ENCODE results near the gene JARID2. TPM values are rescaled to one million over a fixed set of nuclear protein-coding genes. Genes with fewer than 3 reads are reported as not detected.

JARID2 gene
- total RNA-seq, 3 donors from 2014 or later, result 10.5 to 13.9 (median 11.5) TPM

DNA sequence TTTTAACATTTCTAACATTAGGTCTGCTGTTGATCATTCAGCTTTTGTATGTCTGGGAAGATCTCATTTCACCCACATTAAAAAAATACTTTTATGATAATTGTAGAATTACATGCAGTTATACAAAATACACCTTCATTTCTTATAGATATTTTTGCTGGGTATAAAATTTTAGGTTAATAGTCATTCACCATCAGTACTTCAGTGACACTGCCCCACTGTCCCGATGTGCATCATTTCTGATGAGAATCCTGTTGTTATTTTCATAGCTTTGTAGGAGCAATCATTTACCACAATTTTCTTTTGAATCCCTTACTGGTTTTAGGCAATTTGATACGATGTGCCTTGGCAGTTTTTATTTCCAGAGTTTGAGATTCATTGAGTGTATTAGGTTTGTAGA lies 173.6 kb downstream of the JARID2 start:
- TF ChIP-seq CTCF (IDR thresholded peaks at IDR 0.05) (no peak), POLR2A (IDR thresholded peaks at IDR 0.05) (no peak), POLR2AphosphoS5 (IDR thresholded peaks at IDR 0.05) (no peak)
- intact Hi-C loops (cut with DNase I; ENCODE audit: low total_unique reads), result loop anchor here (5.0 kb wide), 1 partner anchor 1607 kb away; the partner anchor contains the start of gene MCUR1
- no peaks in the 10 kb centered on the region for H3K4me1 ChIP-seq
- H3K27me3 ChIP-seq, result no peaks in the 10 kb centered on the region
- H3K36me3 ChIP-seq, result no peaks in the 10 kb centered on the region
- DNase-seq (ENCODE audit: low spot score in 2 of 2), result no peak
- H3K27ac ChIP-seq, result no peak overlapping the region
- H3K9me3 ChIP-seq, result peaks cover 5 to 9% of the 10 kb centered on the region in 2 donors
- H3K4me3 ChIP-seq, result no peak overlapping the region

DNA sequence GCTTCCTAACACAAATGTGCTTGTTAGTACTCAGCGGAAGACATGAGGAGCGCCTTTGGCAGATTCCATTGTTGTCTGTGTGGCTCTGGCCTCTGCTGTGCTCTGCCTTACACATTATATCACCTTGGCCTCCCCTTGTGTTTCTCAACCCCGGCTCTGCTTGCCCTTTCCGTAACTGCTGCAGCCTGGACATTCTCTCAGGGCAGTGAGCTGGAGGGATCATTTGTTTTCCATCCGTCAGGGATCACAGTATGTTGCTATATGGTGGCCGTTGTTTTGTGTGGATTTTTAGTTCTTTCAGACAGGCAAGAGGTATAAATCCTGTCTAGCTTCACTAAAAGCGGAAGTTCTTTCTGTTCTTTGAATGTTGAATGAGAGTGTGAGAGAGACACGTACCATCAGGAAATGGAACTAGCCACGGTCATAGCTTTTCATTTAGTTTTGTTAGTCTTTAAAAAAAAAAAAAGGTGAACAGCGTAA lies 175.1 kb downstream of the JARID2 start:
- intact Hi-C loops (cut with DNase I; ENCODE audit: low total_unique reads), result no loop called here
- TF ChIP-seq POLR2A (IDR thresholded peaks at IDR 0.05) (no peak), POLR2AphosphoS5 (IDR thresholded peaks at IDR 0.05) (no peak), CTCF (IDR thresholded peaks at IDR 0.05) (no peak)
- no peaks in the 10 kb centered on the region for H3K27me3 ChIP-seq
- H3K4me3 ChIP-seq, result no peak overlapping the region
- H3K27ac ChIP-seq, result no peak overlapping the region
- DNase-seq (ENCODE audit: low spot score in 2 of 2), result no peak
- H3K36me3 ChIP-seq, result no peaks in the 10 kb centered on the region
- H3K4me1 ChIP-seq, result no peaks in the 10 kb centered on the region
- H3K9me3 ChIP-seq, result peaks cover 5 to 9% of the 10 kb centered on the region in 2 donors

DNA sequence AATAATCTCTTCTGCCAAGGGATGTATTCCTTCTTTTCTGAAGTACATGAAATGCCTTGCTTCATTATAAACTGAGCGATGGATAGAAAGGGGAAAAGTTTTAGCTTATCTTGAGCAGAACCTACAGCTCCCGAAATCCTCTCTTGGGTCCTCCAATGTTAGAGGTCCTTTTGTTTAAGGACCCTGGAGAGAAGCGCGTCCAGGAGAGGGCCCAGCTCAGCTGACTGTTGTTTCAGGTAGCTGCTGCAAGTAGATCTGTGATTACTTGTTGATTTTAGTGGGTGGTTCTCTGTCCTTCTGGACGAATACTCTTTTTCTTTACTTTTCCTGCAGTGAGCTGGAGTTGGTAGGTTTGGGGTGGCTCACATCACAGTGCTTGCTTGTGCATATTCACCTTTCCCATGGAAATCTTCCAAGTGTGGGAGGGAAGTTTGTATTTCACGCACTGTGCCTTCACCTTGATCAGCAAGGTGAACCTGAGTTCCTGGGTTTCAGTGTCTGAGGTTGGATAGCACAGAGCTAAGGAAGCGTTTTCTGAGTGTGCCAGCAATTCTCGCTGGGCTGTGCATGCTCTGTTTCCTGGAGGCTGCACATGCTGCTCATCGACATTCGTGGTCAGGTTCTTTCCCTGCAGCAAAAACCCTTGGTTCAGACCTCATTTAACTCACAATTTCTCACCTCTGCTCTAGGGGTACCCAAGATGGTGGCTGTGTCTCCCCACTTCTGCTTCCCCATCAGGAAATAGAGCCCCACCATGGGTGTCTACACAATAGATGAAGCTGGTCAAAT lies 176.3 kb downstream of the JARID2 start:
- TF ChIP-seq POLR2AphosphoS5 (IDR thresholded peaks at IDR 0.05), result no peak
- TF ChIP-seq CTCF (IDR thresholded peaks at IDR 0.05), result no peak
- TF ChIP-seq POLR2A (IDR thresholded peaks at IDR 0.05), result no peak
- peaks cover 5 to 9% of the 10 kb centered on the region in 2 donors for H3K9me3 ChIP-seq
- H3K36me3 ChIP-seq, result no peaks in the 10 kb centered on the region
- H3K4me1 ChIP-seq, result no peaks in the 10 kb centered on the region
- no peaks in the 10 kb centered on the region for H3K27me3 ChIP-seq
- H3K27ac ChIP-seq, result no peak overlapping the region
- H3K4me3 ChIP-seq, result no peak overlapping the region
- no peak for DNase-seq (ENCODE audit: low spot score in 2 of 2)
- intact Hi-C loops (cut with DNase I; ENCODE audit: low total_unique reads), result no loop called here

GRCh38 chr6:15423286-15423993 lies 177.6 kb downstream of the JARID2 start:
- no peak overlapping the region for H3K4me3 ChIP-seq
- H3K27ac ChIP-seq, result no peak overlapping the region
- intact Hi-C loops (cut with DNase I; ENCODE audit: low total_unique reads), result no loop called here
- no peaks in the 10 kb centered on the region for H3K36me3 ChIP-seq
- TF ChIP-seq POLR2AphosphoS5 (IDR thresholded peaks at IDR 0.05) (no peak), CTCF (IDR thresholded peaks at IDR 0.05) (no peak), POLR2A (IDR thresholded peaks at IDR 0.05) (no peak)
- H3K27me3 ChIP-seq, result no peaks in the 10 kb centered on the region
- no peaks in the 10 kb centered on the region for H3K4me1 ChIP-seq
- no peak for DNase-seq (ENCODE audit: low spot score in 2 of 2)
- peaks cover 0 to 9% of the 10 kb centered on the region in 2 donors for H3K9me3 ChIP-seq

GRCh38 chr6:15425947-15426346 lies 180.1 kb downstream of the JARID2 start:
- Histone ChIP-seq H3K4me1 (no peaks in the 10 kb centered on the region), H3K4me3 (no peak overlapping the region), H3K27ac (no peak overlapping the region), H3K36me3 (no peaks in the 10 kb centered on the region), H3K27me3 (no peaks in the 10 kb centered on the region), H3K9me3 (no peaks in the 10 kb centered on the region)
- intact Hi-C loops (cut with DNase I; ENCODE audit: low total_unique reads), result loop anchor here (2.0 kb wide), 1 partner anchor 53 kb away; no protein-coding TSS in a partner anchor
- no peak for DNase-seq (ENCODE audit: low spot score in 2 of 2)
- no peak for TF ChIP-seq CTCF (IDR thresholded peaks at IDR 0.05)
- TF ChIP-seq POLR2AphosphoS5 (IDR thresholded peaks at IDR 0.05), result no peak
- TF ChIP-seq POLR2A (IDR thresholded peaks at IDR 0.05), result no peak

Measured in breast epithelium (tissue), 4 donors.